SK-N-SH (cell line): ENCODE results near the gene SLC23A1. TPM values are rescaled to one million over a fixed set of nuclear protein-coding genes. Genes with fewer than 3 reads are reported as not detected.
"Not testable (repeated sequence)": the region's sequence is repeated elsewhere in the genome, so short reads cannot be mapped to it uniquely, and the experiment has no call there.

Source experiments
- CTCF ChIA-PET: fragments of 300-600, 350-600 bp; formaldehyde crosslinking; extraction: SDS; loops from one replicate; lab custom pipeline; 2021; lab: Yijun Ruan, JAX
- POLR2A ChIA-PET: fragments of 350-600 bp; sonication (Branson Sonifier 250); formaldehyde crosslinking; extraction: SDS; loops from one replicate; lab custom pipeline; 2020; ENCODE audit warnings: antibody characterized with exemption, inconsistent platforms; lab: Yijun Ruan, JAX
- DNase-seq: peaks from one replicate; pipeline ENCODE4 v3.0.0; 2012
- H2AFZ ChIP-seq: fragments of 200-600 bp; sonication (generic); 2 replicates; pipeline ENCODE4 v1.8.1; 2016; ENCODE audit warnings: antibody characterized with exemption, mild to moderate bottlenecking, low read depth
- H3F3A ChIP-seq: fragments of 200-600 bp; sonication (generic); replicated peaks from 2 replicates; pipeline ENCODE3; 2016; ENCODE audit warnings: antibody characterized with exemption, mild to moderate bottlenecking; ENCODE audit not compliant: insufficient read depth
- H3K27ac ChIP-seq, 2 experiments: fragments of 200-500 bp in 1 of 2; fragments of 200-600 bp in 1 of 2; sonication (Bioruptor generic) in 1 of 2; sonication (generic), shearing (Covaris generic) in 1 of 2; 2 replicates each; pipeline versions ENCODE4 v1.5.1 to v1.6.1; 2014 to 2016; ENCODE audit warnings: low read depth in 2 of 2, inconsistent platforms in 1 of 2, low read length in 1 of 2, mild to moderate bottlenecking in 1 of 2, mixed read lengths in 1 of 2
- H3K27me3 ChIP-seq: fragments of 200-600 bp; sonication (generic), shearing (Covaris generic); 2 replicates; pipeline ENCODE4 v1.6.1; 2016; ENCODE audit warnings: mixed run types; ENCODE audit not compliant: insufficient read depth
- H3K36me3 ChIP-seq, 2 experiments: fragments of 200-500 bp in 1 of 2; fragments of 200-600 bp in 1 of 2; sonication (Bioruptor generic) in 1 of 2; sonication (generic) in 1 of 2; replicated peaks in 1 of 2; 2 replicates each; pipeline versions ENCODE3 to v1.5.1; 2014 to 2016; ENCODE audit warnings: low read length in 1 of 2, mild to moderate bottlenecking in 1 of 2; ENCODE audit not compliant: insufficient read depth in 2 of 2, control insufficient read depth in 1 of 2
- H3K4me1 ChIP-seq, 2 experiments: fragments of 200-500 bp in 1 of 2; fragments of 200-600 bp in 1 of 2; sonication (Bioruptor generic) in 1 of 2; sonication (generic), shearing (Covaris generic) in 1 of 2; 2 replicates each; pipeline versions ENCODE4 v1.5.1 to v1.6.1; 2014 to 2016; ENCODE audit warnings: low read depth in 1 of 2, low read length in 1 of 2, mixed run types in 1 of 2; ENCODE audit not compliant: insufficient read depth in 2 of 2, control insufficient read depth in 1 of 2
- H3K4me2 ChIP-seq: fragments of 200-600 bp; sonication (generic), shearing (Covaris generic); 2 replicates; pipeline ENCODE4 v1.6.1; 2017; ENCODE audit warnings: mixed run types
- H3K4me3 ChIP-seq, 2 experiments: fragments of 200-500 bp in 1 of 2; fragments of 200-600 bp in 1 of 2; sonication (Bioruptor generic) in 1 of 2; sonication (generic), shearing (Covaris generic) in 1 of 2; 2 replicates each; pipeline versions ENCODE4 v1.5.1 to v1.8.1; 2014 to 2016; ENCODE audit warnings: low read depth in 2 of 2, inconsistent platforms in 1 of 2, low read length in 1 of 2, mild to moderate bottlenecking in 1 of 2, mixed read lengths in 1 of 2, moderate library complexity in 1 of 2
- H3K79me2 ChIP-seq: fragments of 200-600 bp; sonication (generic); 2 replicates; pipeline ENCODE4 v1.8.1; 2017; ENCODE audit warnings: mild to moderate bottlenecking; ENCODE audit not compliant: insufficient read depth
- H3K9ac ChIP-seq: fragments of 200-600 bp; sonication (generic); 2 replicates; pipeline ENCODE4 v1.6.1; 2017; ENCODE audit warnings: mixed run types
- H3K9me2 ChIP-seq: fragments of 200-600 bp; sonication (generic); 2 replicates; pipeline ENCODE4 v1.6.1; 2017; ENCODE audit warnings: mixed run types
- H3K9me3 ChIP-seq: fragments of 200-600 bp; sonication (generic); 2 replicates; pipeline ENCODE4 v1.6.1; 2017; ENCODE audit warnings: mixed run types, mild to moderate bottlenecking, moderate library complexity
- H4K20me1 ChIP-seq: fragments of 200-600 bp; sonication (generic); 2 replicates; pipeline ENCODE4 v1.6.1; 2017; ENCODE audit warnings: mild to moderate bottlenecking, mixed run types; ENCODE audit not compliant: insufficient read depth
- EP300 ChIP-seq, 2 experiments: IDR thresholded peaks; 2 replicates each; pipeline versions ENCODE4 v1.4.0 to v1.6.1; 2012; ENCODE audit warnings: borderline replicate concordance in 1 of 2, low read depth in 1 of 2, low read length in 1 of 2
- EZH2phosphoT487 ChIP-seq: fragments of 200-600 bp; sonication (generic); IDR thresholded peaks from 2 replicates; pipeline ENCODE4 v1.6.1; 2017; ENCODE audit warnings: low read depth, mixed run types, mild to moderate bottlenecking, antibody characterized with exemption, moderate library complexity, borderline replicate concordance
- FOXJ3 ChIP-seq: sonication (generic); formaldehyde crosslinking; IDR thresholded peaks from 2 replicates; pipeline ENCODE4 v1.5.1; 2020; ENCODE audit warnings: mild to moderate bottlenecking, missing genetic modification reagents
- FOXM1 ChIP-seq: IDR thresholded peaks from 2 replicates; pipeline ENCODE4 v1.4.0; 2012; ENCODE audit warnings: low read depth, mild to moderate bottlenecking
- GATA2 ChIP-seq: sonication (generic); formaldehyde crosslinking; IDR thresholded peaks from 2 replicates; pipeline ENCODE4 v1.5.0; 2020; ENCODE audit warnings: mild to moderate bottlenecking, missing genetic modification reagents
- MXI1 ChIP-seq: IDR thresholded peaks from 2 replicates; pipeline ENCODE4 v1.6.1; 2012; ENCODE audit warnings: mild to moderate bottlenecking, low read depth, low read length, improper control_type of control experiment
- NFIC ChIP-seq: IDR thresholded peaks from 2 replicates; pipeline ENCODE4 v1.4.0; 2012; ENCODE audit warnings: borderline replicate concordance
- RAD21 ChIP-seq: IDR thresholded peaks from 2 replicates; pipeline ENCODE4 v1.6.1; 2012; ENCODE audit warnings: mild to moderate bottlenecking, low read length
- RXRA ChIP-seq: IDR thresholded peaks from 2 replicates; pipeline ENCODE4 v1.4.0; 2012; ENCODE audit warnings: low read depth, mild to moderate bottlenecking, borderline replicate concordance
- SMC3 ChIP-seq: IDR thresholded peaks from 2 replicates; pipeline ENCODE4 v1.6.1; 2012; ENCODE audit warnings: low read depth, low read length, improper control_type of control experiment
- TAF1 ChIP-seq: IDR thresholded peaks from 2 replicates; pipeline ENCODE4 v1.6.1; 2012; ENCODE audit warnings: low read depth, mild to moderate bottlenecking, low read length, moderate library complexity, borderline replicate concordance
- TCF12 ChIP-seq: IDR thresholded peaks from 2 replicates; pipeline ENCODE4 v1.4.0; 2012
- WGBS: methylation state at CpG from one replicate; pipeline ENCODE4 v1.1.6; 2017; ENCODE audit warnings: low lambda C conversion rate; 5-methylcytosine and 5-hydroxymethylcytosine counted together
- polyA plus RNA-seq, 3 experiments: library from polyadenylated mRNA; depleted of rRNA; stranded (reverse); fragments of >200 nt; gene quantifications; 2 replicates each; pipeline ENCODE4 v1.2.3, GENCODE V29; 2012

SLC23A1 gene
- polyA plus RNA-seq, 1 of the 3 experiments (the other 2 are of a cell fraction): not detected

- no peak for TF ChIP-seq RAD21
- TF ChIP-seq FOXJ3 (CRISPR knock-in tag): no peak
- TF ChIP-seq TAF1: no peak
- TF ChIP-seq EZH2phosphoT487: no peak
- no peak for TF ChIP-seq MXI1
- no peak for TF ChIP-seq TCF12
Measured at GRCh38 chr5:139413153-139413552, 30.1 kb upstream of the SLC23A1 start (continued).

GRCh38 chr5:139410993-139411828 lies 28.1 kb upstream of the SLC23A1 start:
- H3F3A ChIP-seq: no peaks in the 10 kb centered on the region
- H3K9me3 ChIP-seq: no peaks in the 10 kb centered on the region
- H4K20me1 ChIP-seq: no peaks in the 10 kb centered on the region
- H3K9ac ChIP-seq: no peak overlapping the region
- H3K27me3 ChIP-seq: no peaks in the 10 kb centered on the region
- peaks cover 12 to 35% of the 10 kb centered on the region in 2 experiments for H3K36me3 ChIP-seq
- 69% methylated on average over 16 of the region's 17 CpGs for WGBS
- ChIA-PET POLR2A (interaction anchor here (0.7 kb wide), 2 partner anchors 70 to 119 kb away, joined by 3 read pairs; partner anchors contain the start of gene PAIP2), CTCF (interaction anchor here (0.9 to 5.7 kb wide), 9 partner anchors 9 to 222 kb away, joined by 3 to 39 read pairs (median 6); partner anchors contain the start of gene PAIP2)
- TF ChIP-seq EP300 (IDR thresholded peaks at IDR 0.05; ENCODE audit: borderline replicate concordance in 1 of 2, low read depth in 1 of 2, low read length in 1 of 2): peak in 1 of 2 experiments; percentile 51; a peak in 1 of 4 replicates
- peak; percentile 38; the same call in 1 of the 2 replicates for TF ChIP-seq GATA2 (CRISPR knock-in tag)
- TF ChIP-seq RAD21: no peak
- peak overlapping the region in 1 of 2 experiments; percentile 47; a peak in 2 of 4 replicates for H3K27ac ChIP-seq
- no peak overlapping the region for H2AFZ ChIP-seq
- H3K4me1 ChIP-seq: peaks cover 0 to 19% of the 10 kb centered on the region in 2 experiments; a peak in 1 of 4 replicates
- no peaks in the 10 kb centered on the region for H3K9me2 ChIP-seq
- no peak overlapping the region for H3K4me2 ChIP-seq
- H3K4me3 ChIP-seq: no peak overlapping the region
- DNase-seq: no peak
- H3K79me2 ChIP-seq: no peaks in the 10 kb centered on the region

- CTCF ChIA-PET: interaction anchor here (0.9 to 5.7 kb wide), 10 partner anchors 8 to 223 kb away, joined by 3 to 39 read pairs (median 6); partner anchors contain the start of gene PAIP2
- Histone ChIP-seq H3F3A (no peaks in the 10 kb centered on the region), H3K9me2 (no peaks in the 10 kb centered on the region), H3K79me2 (no peaks in the 10 kb centered on the region), H3K36me3 (peaks cover 12 to 27% of the 10 kb centered on the region in 2 experiments), H3K4me3 (no peak overlapping the region), H3K4me2 (no peak overlapping the region), H3K27ac (no peak overlapping the region; a peak in 1 of 4 replicates), H3K9me3 (no peaks in the 10 kb centered on the region), H3K4me1 (peaks cover 0 to 17% of the 10 kb centered on the region in 2 experiments; a peak in 1 of 4 replicates), H4K20me1 (no peaks in the 10 kb centered on the region), H3K27me3 (no peaks in the 10 kb centered on the region), H3K9ac (no peak overlapping the region), H2AFZ (no peak overlapping the region)
- TF ChIP-seq FOXM1: no peak
- TF ChIP-seq SMC3: no peak
- no peak for TF ChIP-seq RXRA
- TF ChIP-seq NFIC: no peak
- POLR2A ChIA-PET: interaction anchor here (0.7 kb wide), 1 partner anchor 120 kb away, joined by 3 read pairs; no protein-coding TSS in a partner anchor
- 69% methylated on average over 6 of the region's 6 CpGs for WGBS
- DNase-seq: no peak
Measured at GRCh38 chr5:139410121-139410992, 27.3 kb upstream of the SLC23A1 start.

- H3K4me2 ChIP-seq, H3K4me3 ChIP-seq, H3K79me2 ChIP-seq, DNase-seq, H3K9me3 ChIP-seq, H3K27me3 ChIP-seq, H4K20me1 ChIP-seq, POLR2A ChIA-PET, H3F3A ChIP-seq, H3K27ac ChIP-seq, H3K9ac ChIP-seq, H2AFZ ChIP-seq, H3K9me2 ChIP-seq: not testable (repeated sequence)
- peaks cover 0 to 19% of the 10 kb centered on the region in 2 experiments; a peak in 1 of 4 replicates for H3K4me1 ChIP-seq
- H3K36me3 ChIP-seq: peaks cover 7 to 18% of the 10 kb centered on the region in 2 experiments
- CTCF ChIA-PET: interaction anchor here (0.6 to 5.7 kb wide), 6 partner anchors 11 to 109 kb away, joined by 3 to 39 read pairs (median 9); partner anchors contain the start of gene PROB1
- WGBS: 92% methylated on average over 4 of the region's 5 CpGs
Measured at GRCh38 chr5:139409116-139409515, 26.0 kb upstream of the SLC23A1 start.
